DND-41 (cell line): ENCODE measurements around the gene TXNIP.

Experiments used
- EZH2 ChIP-seq: IDR thresholded peaks from 3 replicates; pipeline ENCODE4 v1.6.1; 2012; ENCODE audit warnings: borderline replicate concordance, low read depth, mild to moderate bottlenecking, moderate library complexity, low read length, inconsistent platforms; ENCODE audit not compliant: severe bottlenecking
- TF ChIP-seq, protein P1 (sequence below): IDR thresholded peaks from 2 replicates; pipeline ENCODE4 v1.5.1; 2012; ENCODE audit warnings: borderline replicate concordance, low read length, moderate library complexity, mild to moderate bottlenecking; ENCODE audit not compliant: poor library complexity, severe bottlenecking; ENCODE audit errors: extremely low read depth

DNA sequence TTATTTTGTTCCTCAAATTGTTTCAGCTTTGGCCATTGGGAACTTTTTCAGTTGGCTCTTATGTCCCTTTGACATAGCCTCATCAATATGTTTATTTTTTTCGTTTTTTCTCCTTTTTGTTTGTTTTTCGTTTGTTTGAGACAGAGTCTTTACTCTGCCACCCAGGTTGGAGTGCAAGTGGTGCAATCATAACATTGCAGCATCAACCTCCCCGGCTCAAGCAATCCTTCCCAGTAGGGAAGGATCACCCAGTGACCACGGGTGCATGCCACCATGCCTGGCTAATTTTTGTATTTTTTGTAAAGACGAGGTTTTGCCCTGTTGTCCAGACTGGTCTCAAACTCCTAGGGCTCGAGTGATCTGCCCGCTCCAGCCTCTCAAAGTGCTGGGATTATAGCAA lies 23.8 kb downstream of the TXNIP start:
- TF ChIP-seq, protein P1, sequence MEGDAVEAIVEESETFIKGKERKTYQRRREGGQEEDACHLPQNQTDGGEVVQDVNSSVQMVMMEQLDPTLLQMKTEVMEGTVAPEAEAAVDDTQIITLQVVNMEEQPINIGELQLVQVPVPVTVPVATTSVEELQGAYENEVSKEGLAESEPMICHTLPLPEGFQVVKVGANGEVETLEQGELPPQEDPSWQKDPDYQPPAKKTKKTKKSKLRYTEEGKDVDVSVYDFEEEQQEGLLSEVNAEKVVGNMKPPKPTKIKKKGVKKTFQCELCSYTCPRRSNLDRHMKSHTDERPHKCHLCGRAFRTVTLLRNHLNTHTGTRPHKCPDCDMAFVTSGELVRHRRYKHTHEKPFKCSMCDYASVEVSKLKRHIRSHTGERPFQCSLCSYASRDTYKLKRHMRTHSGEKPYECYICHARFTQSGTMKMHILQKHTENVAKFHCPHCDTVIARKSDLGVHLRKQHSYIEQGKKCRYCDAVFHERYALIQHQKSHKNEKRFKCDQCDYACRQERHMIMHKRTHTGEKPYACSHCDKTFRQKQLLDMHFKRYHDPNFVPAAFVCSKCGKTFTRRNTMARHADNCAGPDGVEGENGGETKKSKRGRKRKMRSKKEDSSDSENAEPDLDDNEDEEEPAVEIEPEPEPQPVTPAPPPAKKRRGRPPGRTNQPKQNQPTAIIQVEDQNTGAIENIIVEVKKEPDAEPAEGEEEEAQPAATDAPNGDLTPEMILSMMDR = no peak
- TF ChIP-seq EZH2 = no peak
